Neuronal stem cell (in vitro differentiated cells): ENCODE measurements around the gene ACOXL.

Experiments
- DNase-seq: peaks from one replicate; pipeline ENCODE4 v3.0.0-alpha.2; 2013; ENCODE audit warnings: low spot score
- H2AFZ ChIP-seq: one replicate; pipeline ENCODE4 v1.6.1; 2013; ENCODE audit warnings: mild to moderate bottlenecking, low read length, inconsistent platforms
- H2AK5ac ChIP-seq: 2 replicates; pipeline ENCODE4 v1.6.1; 2013; ENCODE audit warnings: low read depth, mild to moderate bottlenecking, inconsistent platforms, low read length, moderate library complexity, mixed read lengths
- H2BK120ac ChIP-seq: 2 replicates; pipeline ENCODE4 v1.6.1; 2013; ENCODE audit warnings: low read depth, mild to moderate bottlenecking, inconsistent platforms, low read length, moderate library complexity, mixed read lengths
- H2BK12ac ChIP-seq: one replicate; pipeline ENCODE4 v1.6.1; 2013; ENCODE audit warnings: low read length, inconsistent platforms
- H2BK15ac ChIP-seq: 2 replicates; pipeline ENCODE4 v1.6.1; 2013; ENCODE audit warnings: mild to moderate bottlenecking, low read length, inconsistent platforms, mixed read lengths
- H2BK5ac ChIP-seq: one replicate; pipeline ENCODE4 v1.6.1; 2013; ENCODE audit warnings: inconsistent platforms, mild to moderate bottlenecking, low read length, moderate library complexity
- H3K14ac ChIP-seq: one replicate; pipeline ENCODE4 v1.6.1; 2013; ENCODE audit warnings: low read length, inconsistent platforms
- H3K18ac ChIP-seq: 2 replicates; pipeline ENCODE4 v1.6.1; 2013; ENCODE audit warnings: low read length, inconsistent platforms
- H3K23ac ChIP-seq: 2 replicates; pipeline ENCODE4 v1.6.1; 2013; ENCODE audit warnings: low read depth, mild to moderate bottlenecking, mixed read lengths, low read length, inconsistent platforms; ENCODE audit not compliant: poor library complexity
- H3K27ac ChIP-seq: replicated peaks from 3 replicates; pipeline ENCODE4 v1.5.1; 2013; ENCODE audit warnings: low read length, inconsistent platforms
- H3K27me3 ChIP-seq, 3 experiments: 2 replicates each; pipeline ENCODE4 v1.6.1; 2013; ENCODE audit warnings: low read length in 3 of 3, mild to moderate bottlenecking in 2 of 3, inconsistent platforms in 1 of 3, low read depth in 1 of 3, mixed read lengths in 1 of 3, moderate library complexity in 1 of 3; ENCODE audit not compliant: control insufficient read depth in 3 of 3, insufficient read depth in 3 of 3
- H3K36me3 ChIP-seq, 2 donors: replicated peaks in 1 of 2; 2 replicates each; pipeline ENCODE4 v1.6.1; 2013; ENCODE audit warnings: low read length in 2 of 2; ENCODE audit not compliant: control insufficient read depth in 2 of 2, insufficient read depth in 2 of 2
- H3K4ac ChIP-seq: 2 replicates; pipeline ENCODE4 v1.6.1; 2013; ENCODE audit warnings: inconsistent platforms, mild to moderate bottlenecking, low read length, moderate library complexity
- H3K4me1 ChIP-seq, 2 donors: 1 replicate in 1 of 2; 2 replicates in 1 of 2; pipeline ENCODE4 v1.6.1; 2013; ENCODE audit warnings: low read length in 2 of 2, low read depth in 1 of 2; ENCODE audit not compliant: control insufficient read depth in 2 of 2, insufficient read depth in 1 of 2
- H3K4me2 ChIP-seq: one replicate; pipeline ENCODE4 v1.6.1; 2013; ENCODE audit warnings: mild to moderate bottlenecking, low read length, inconsistent platforms; ENCODE audit not compliant: insufficient read depth, poor library complexity, severe bottlenecking
- H3K4me3 ChIP-seq, 2 donors: 2 replicates each; pipeline ENCODE4 v1.5.1; 2013; ENCODE audit warnings: low read length in 2 of 2, mild to moderate bottlenecking in 2 of 2, inconsistent platforms in 1 of 2, moderate library complexity in 1 of 2
- H3K79me1 ChIP-seq: one replicate; pipeline ENCODE4 v1.6.1; 2013; ENCODE audit warnings: low read depth, mild to moderate bottlenecking, inconsistent platforms, low read length, moderate library complexity
- H3K9ac ChIP-seq: one replicate; pipeline ENCODE4 v1.6.1; 2013; ENCODE audit warnings: mild to moderate bottlenecking, low read depth, low read length, inconsistent platforms; ENCODE audit not compliant: poor library complexity
- H3K9me3 ChIP-seq, 2 donors: replicated peaks in 1 of 2; 2 replicates each; pipeline versions ENCODE3 to v1.6.1; 2013; ENCODE audit warnings: low read length in 2 of 2, mild to moderate bottlenecking in 2 of 2, inconsistent platforms in 1 of 2, low read depth in 1 of 2, mixed read lengths in 1 of 2, moderate library complexity in 1 of 2; ENCODE audit not compliant: control insufficient read depth in 2 of 2, insufficient read depth in 1 of 2
- H4K8ac ChIP-seq: one replicate; pipeline ENCODE4 v1.6.1; 2013; ENCODE audit warnings: low read depth, mild to moderate bottlenecking, inconsistent platforms, low read length, moderate library complexity
- H4K91ac ChIP-seq: one replicate; pipeline ENCODE4 v1.6.1; 2013; ENCODE audit warnings: low read length, low read depth, mild to moderate bottlenecking, inconsistent platforms; ENCODE audit not compliant: poor library complexity
- WGBS, 2 donors: extraction: QIAGEN DNeasy Blood & Tissue Kit; methylation state at CpG; one replicate each; pipeline ENCODE4 v1.1.7; 2013; ENCODE audit warnings: missing lambda C conversion rate in 2 of 2, mixed read lengths in 1 of 2; ENCODE audit not compliant: insufficient read length in 2 of 2, insufficient replicate concordance in 1 of 2; ENCODE audit errors: extremely low coverage in 2 of 2; 5-methylcytosine and 5-hydroxymethylcytosine counted together

Gene ACOXL

DNA sequence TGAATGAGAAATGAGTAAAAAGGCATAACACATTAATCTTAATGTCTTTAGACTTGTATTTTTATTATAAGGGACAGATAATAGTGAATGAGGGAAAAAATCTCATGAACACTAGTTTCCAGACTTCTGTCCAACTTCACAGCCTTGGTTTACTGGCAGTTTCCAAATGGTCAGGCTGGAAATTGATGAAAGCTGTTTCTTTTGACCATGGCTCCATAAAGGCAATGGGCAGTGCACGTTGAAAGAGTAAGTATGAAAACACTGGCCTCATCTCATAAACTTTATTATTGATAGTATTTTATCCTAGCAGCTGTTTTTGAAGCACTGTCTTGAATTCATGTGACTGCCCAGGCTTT is 411.4 kb downstream of the ACOXL start:
- H2BK15ac ChIP-seq, result no peak overlapping the region
- no peak overlapping the region for H3K14ac ChIP-seq
- H4K91ac ChIP-seq, result no peak overlapping the region
- no peaks in the 10 kb centered on the region for H3K27me3 ChIP-seq
- no peak overlapping the region for H3K23ac ChIP-seq
- H3K36me3 ChIP-seq, result peaks cover 19 to 93% of the 10 kb centered on the region in 2 donors
- H2AK5ac ChIP-seq, result no peak overlapping the region
- H3K4me1 ChIP-seq, result peaks cover 0 to 10% of the 10 kb centered on the region in 2 donors
- H3K9me3 ChIP-seq, result peaks cover 0 to 4% of the 10 kb centered on the region in 2 donors
- peaks cover 3% of the 10 kb centered on the region for H3K79me1 ChIP-seq
- no peak overlapping the region for H3K4ac ChIP-seq
- H2BK120ac ChIP-seq, result no peak overlapping the region
- no peak overlapping the region for H3K4me2 ChIP-seq
- no peak overlapping the region for H3K18ac ChIP-seq
- no peak overlapping the region for H2BK12ac ChIP-seq
- DNase-seq, result no peak
- H3K27ac ChIP-seq, result no peak overlapping the region
- H2AFZ ChIP-seq, result no peak overlapping the region
- H2BK5ac ChIP-seq, result no peak overlapping the region
- WGBS, 2 donors, result no CpG with 5 or more reads among the region's 1 CpG
- H4K8ac ChIP-seq, result no peak overlapping the region
- H3K4me3 ChIP-seq, result no peak overlapping the region
- no peak overlapping the region for H3K9ac ChIP-seq

DNA sequence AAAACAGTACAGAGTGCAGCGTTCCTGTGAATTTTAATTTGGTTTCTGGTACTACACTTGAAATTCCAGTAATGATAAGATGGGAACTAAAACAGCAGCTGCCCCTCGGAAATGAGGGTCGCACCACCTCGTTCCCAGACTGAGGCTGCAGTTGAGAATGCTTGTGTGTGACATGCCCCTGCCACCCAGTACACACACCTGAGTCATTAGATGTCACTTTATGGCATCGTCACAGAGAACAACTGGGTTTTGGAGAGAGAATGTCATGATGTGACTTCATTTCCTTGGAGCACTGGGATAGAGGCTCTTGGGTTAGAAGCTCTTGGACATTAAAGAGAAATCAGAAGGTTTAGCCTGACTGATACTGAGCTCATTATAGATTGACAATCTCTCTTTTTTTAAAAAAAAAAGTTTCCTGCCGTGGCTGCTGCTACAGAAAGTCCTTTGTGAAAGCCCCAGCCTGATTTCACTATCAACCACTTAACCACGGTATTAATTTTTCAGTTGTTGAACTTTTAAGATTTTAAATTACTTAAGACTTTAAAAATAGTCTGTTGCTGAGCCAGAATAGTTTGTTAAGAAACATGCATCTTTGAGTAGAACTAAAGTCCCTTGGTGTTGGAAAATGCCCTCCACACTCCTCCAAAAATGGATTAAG is 412.9 kb downstream of the ACOXL start:
- H3K14ac ChIP-seq, result no peak overlapping the region

DNA sequence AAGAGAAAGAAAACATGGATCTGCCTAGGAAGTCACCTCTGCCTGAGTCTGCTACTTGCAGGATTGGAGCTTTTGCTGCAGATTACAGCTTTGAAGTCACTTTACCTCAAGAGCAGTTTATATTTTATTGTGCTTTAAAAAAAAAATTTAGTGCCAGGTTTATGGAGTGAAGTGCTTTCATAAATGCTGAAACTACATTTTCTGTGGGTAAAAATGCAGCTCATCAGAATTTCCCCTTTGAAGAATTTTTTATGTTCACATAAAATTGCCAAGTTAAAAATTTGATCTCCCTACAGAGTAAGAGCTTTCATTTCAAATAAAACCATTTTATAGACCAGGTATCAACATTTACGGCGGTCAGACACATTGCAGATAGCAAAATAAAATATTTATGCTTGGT is 413.6 kb downstream of the ACOXL start:
- H2AFZ ChIP-seq, result no peak overlapping the region
- no CpG with 5 or more reads among the region's 2 CpGs for WGBS, 2 donors

More for the DNA sequence above, 412.9 kb downstream of the ACOXL start:
- H3K4me3 ChIP-seq, result no peak overlapping the region
- H2AK5ac ChIP-seq, result no peak overlapping the region
- H3K18ac ChIP-seq, result no peak overlapping the region
- no CpG with 5 or more reads among the region's 7 CpGs for WGBS, 2 donors
- no peak overlapping the region for H3K9ac ChIP-seq
- H3K27ac ChIP-seq, result no peak overlapping the region
- no peak overlapping the region for H4K8ac ChIP-seq
- H2BK15ac ChIP-seq, result no peak overlapping the region
- no peaks in the 10 kb centered on the region for H3K79me1 ChIP-seq
- no peak overlapping the region for H2BK120ac ChIP-seq
- H3K9me3 ChIP-seq, result peaks cover 0 to 4% of the 10 kb centered on the region in 2 donors
- DNase-seq, result no peak
- H2BK12ac ChIP-seq, result no peak overlapping the region
- H3K27me3 ChIP-seq, result no peaks in the 10 kb centered on the region
- peaks cover 15 to 93% of the 10 kb centered on the region in 2 donors for H3K36me3 ChIP-seq
- peaks cover 0 to 10% of the 10 kb centered on the region in 2 donors for H3K4me1 ChIP-seq
- no peak overlapping the region for H2BK5ac ChIP-seq
- H2AFZ ChIP-seq, result no peak overlapping the region
- H3K4me2 ChIP-seq, result no peak overlapping the region
- H4K91ac ChIP-seq, result no peak overlapping the region
- H3K4ac ChIP-seq, result no peak overlapping the region
- no peak overlapping the region for H3K23ac ChIP-seq

DNA sequence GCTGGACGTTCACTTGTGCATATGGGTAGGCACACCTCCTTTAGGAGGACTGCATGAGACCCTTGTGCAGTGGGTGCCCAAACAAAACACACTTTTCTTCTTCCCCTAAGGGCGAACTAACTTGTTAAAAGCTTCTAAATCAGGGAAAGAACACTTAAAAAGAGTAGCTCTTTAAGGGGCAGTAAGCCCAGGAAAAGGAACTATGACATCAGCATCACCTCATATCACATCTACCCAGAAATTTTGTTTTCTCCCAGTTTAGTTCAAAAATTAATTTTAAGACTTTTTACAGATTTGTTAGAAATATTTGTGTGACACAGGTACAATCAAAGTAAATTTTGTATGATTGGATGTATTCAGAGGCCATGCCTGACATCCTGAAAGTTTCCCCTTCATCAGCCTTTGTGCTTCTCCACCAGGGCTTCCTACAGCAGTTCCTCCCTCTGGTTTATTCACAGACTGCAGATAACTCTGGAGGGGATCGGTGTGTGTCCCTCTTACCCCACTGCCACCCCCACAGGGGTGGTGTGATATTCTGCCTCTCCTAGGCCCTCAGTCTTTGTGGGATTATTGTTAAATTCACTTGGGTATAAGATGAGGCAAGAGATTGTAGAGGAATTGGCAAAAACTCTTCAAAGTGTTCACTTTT is 416.0 kb downstream of the ACOXL start:
- Histone ChIP-seq H3K4ac (no peak overlapping the region), H2BK12ac (no peak overlapping the region), H3K9ac (no peak overlapping the region), H3K18ac (no peak overlapping the region), H3K4me2 (no peak overlapping the region), H3K36me3 (peaks cover 16 to 98% of the 10 kb centered on the region in 2 donors), H3K14ac (no peak overlapping the region), H2AK5ac (no peak overlapping the region), H2AFZ (no peak overlapping the region), H3K79me1 (peaks cover 6% of the 10 kb centered on the region), H2BK120ac (no peak overlapping the region), H3K27ac (no peak overlapping the region), H4K91ac (no peak overlapping the region), H3K4me3 (no peak overlapping the region), H2BK5ac (no peak overlapping the region), H4K8ac (no peak overlapping the region), H3K27me3 (no peaks in the 10 kb centered on the region), H3K4me1 (peaks cover 0 to 10% of the 10 kb centered on the region in 2 donors), H3K23ac (no peak overlapping the region), H3K9me3 (no peaks in the 10 kb centered on the region), H2BK15ac (no peak overlapping the region)
- no CpG with 5 or more reads among the region's 3 CpGs for WGBS, 2 donors
- DNase-seq, result no peak

More for the DNA sequence above, 413.6 kb downstream of the ACOXL start:
- no peak overlapping the region for H2BK12ac ChIP-seq
- no peak overlapping the region for H2BK5ac ChIP-seq
- no peak overlapping the region for H3K9ac ChIP-seq
- H3K36me3 ChIP-seq, result peaks cover 11 to 93% of the 10 kb centered on the region in 2 donors
- H3K27me3 ChIP-seq, result no peaks in the 10 kb centered on the region
- no peak overlapping the region for H3K4ac ChIP-seq
- no peaks in the 10 kb centered on the region for H3K79me1 ChIP-seq
- H3K18ac ChIP-seq, result no peak overlapping the region
- no peak overlapping the region for H2BK15ac ChIP-seq
- no peak overlapping the region for H2BK120ac ChIP-seq
- H3K4me1 ChIP-seq, result peaks cover 0 to 10% of the 10 kb centered on the region in 2 donors
- H3K4me3 ChIP-seq, result no peak overlapping the region
- no peak overlapping the region for H4K8ac ChIP-seq
- no peak overlapping the region for H3K27ac ChIP-seq
- DNase-seq, result no peak
- H2AK5ac ChIP-seq, result no peak overlapping the region
- H3K23ac ChIP-seq, result no peak overlapping the region
- peaks cover 0 to under 1% of the 10 kb centered on the region in 2 donors for H3K9me3 ChIP-seq
- no peak overlapping the region for H3K14ac ChIP-seq
- no peak overlapping the region for H3K4me2 ChIP-seq
- no peak overlapping the region for H4K91ac ChIP-seq
